ENCODE data around the gene NPNT.

Gene NPNT

GRCh38 chr4:106002994-106003393 is 107.7 kb downstream of the NPNT start:
- TF ChIP-seq, protein P1, sequence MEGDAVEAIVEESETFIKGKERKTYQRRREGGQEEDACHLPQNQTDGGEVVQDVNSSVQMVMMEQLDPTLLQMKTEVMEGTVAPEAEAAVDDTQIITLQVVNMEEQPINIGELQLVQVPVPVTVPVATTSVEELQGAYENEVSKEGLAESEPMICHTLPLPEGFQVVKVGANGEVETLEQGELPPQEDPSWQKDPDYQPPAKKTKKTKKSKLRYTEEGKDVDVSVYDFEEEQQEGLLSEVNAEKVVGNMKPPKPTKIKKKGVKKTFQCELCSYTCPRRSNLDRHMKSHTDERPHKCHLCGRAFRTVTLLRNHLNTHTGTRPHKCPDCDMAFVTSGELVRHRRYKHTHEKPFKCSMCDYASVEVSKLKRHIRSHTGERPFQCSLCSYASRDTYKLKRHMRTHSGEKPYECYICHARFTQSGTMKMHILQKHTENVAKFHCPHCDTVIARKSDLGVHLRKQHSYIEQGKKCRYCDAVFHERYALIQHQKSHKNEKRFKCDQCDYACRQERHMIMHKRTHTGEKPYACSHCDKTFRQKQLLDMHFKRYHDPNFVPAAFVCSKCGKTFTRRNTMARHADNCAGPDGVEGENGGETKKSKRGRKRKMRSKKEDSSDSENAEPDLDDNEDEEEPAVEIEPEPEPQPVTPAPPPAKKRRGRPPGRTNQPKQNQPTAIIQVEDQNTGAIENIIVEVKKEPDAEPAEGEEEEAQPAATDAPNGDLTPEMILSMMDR (conservative IDR thresholded peaks at IDR 0.05) = no peak
- no peak overlapping the region for H3K27ac ChIP-seq

DNA sequence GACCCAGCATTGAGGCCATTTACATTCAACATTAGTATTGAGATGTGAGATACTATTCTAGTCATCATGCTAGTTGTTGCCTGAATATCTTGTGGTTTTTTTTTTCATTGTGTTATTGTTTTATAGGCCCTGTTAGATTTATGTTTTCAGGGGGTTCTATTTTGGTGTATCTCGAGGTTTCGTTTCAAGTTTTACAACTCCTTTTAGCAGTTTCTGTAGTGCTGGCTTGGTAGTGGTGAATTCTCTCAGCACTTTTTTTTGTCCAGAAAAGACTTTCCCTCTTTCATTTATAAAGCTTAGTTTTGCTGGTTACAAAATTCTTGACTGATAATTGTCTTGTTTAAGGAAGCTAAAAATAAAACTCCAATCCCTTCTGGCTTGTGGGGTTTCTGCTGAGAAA is 115.5 kb downstream of the NPNT start:
- TF ChIP-seq, protein P1 (conservative IDR thresholded peaks at IDR 0.05) = no peak

DNA sequence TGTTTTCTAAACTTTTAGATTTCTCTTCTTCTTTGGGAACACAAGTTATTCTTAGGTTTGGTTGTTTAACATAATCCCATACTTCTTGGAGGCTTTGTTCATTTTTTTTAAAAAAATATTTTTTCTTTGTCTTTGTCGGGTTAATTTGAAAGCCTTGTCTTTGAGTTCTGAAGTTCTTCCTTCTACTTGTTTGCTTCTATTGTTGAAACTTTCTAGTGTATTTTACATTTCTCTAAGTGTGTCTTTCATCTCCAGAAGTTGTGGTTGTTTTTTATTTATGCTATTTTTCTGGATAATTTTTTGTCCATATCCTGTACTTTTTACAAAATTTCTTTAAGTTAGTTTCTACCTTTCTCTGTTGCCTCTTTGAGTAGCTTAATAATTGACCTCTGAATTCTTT is 116.1 kb downstream of the NPNT start:
- TF ChIP-seq, protein P1 (conservative IDR thresholded peaks at IDR 0.05) = no peak
- H3K27ac ChIP-seq = no peak overlapping the region

More for the DNA sequence above, 115.5 kb downstream of the NPNT start:
- H3K27ac ChIP-seq = no peak overlapping the region

GRCh38 chr4:106017975-106018374 is 122.7 kb downstream of the NPNT start:
- TF ChIP-seq, protein P1 (conservative IDR thresholded peaks at IDR 0.05) = no peak

DNA sequence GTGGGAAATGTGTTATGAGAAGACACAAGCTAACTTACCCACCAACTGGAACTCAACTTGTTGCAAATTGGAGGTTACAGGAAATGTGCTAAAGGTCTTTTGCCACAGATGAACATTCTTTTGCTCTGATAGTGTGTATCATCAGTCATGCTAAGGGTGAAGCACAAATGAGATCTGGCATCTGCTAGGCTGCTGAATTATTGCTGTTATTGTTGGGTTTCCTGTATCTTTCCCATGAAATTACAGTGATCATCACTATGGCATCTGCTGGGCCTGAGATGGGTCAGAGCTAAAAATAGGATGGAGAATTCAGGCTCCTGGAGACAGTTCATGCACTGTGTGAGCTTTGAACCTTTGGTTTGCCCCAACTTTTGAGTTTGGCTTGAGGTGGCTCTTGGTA is 124.5 kb downstream of the NPNT start:
- no peak overlapping the region for H3K27ac ChIP-seq
- TF ChIP-seq, protein P1 (conservative IDR thresholded peaks at IDR 0.05) = no peak

More at GRCh38 chr4:106017975-106018374, 122.7 kb downstream of the NPNT start:
- no peak overlapping the region for H3K27ac ChIP-seq

Data from VCaP (cell line).